ENCODE data around the gene LOX. TPM values are rescaled to one million over a fixed set of nuclear protein-coding genes. Genes with fewer than 3 reads are reported as not detected.

The LOX gene
- total RNA-seq (10 to 100 TPM in 2 of 4 donors, 1 to 10 TPM in 2; 6.8 to 21.6 (median 10.3) TPM), polyA plus RNA-seq (1 to 10 TPM in 2 of 3 donors, not detected in 1; 1.8 to 2.3 TPM)

GRCh38 chr5:122078116-122079110, at the start of gene LOX:
Gene LOX (minus strand): TSS chr5:122078259. CDS start chr5:122077985, 274 bp downstream.
- intact Hi-C loops (cut with DNase I): loop anchor here (5.0 kb wide), 1 partner anchor 116 kb away; the partner anchor contains the start of gene SRFBP1
- WGBS, 2 donors: 2 to 3% methylated on average over 35 of the region's 35 CpGs
- no peaks in the 10 kb centered on the region for H3K9me3 ChIP-seq
- H3K4me3 ChIP-seq: peak within 1 kb of the TSS; percentile 45 to 70 (median 54)
- peak within 1 kb of the TSS; percentile 63 to 83 (median 73) for H3K27ac ChIP-seq
- H3K27me3 ChIP-seq: peaks cover 0 to 3% (median 0%) of the 10 kb centered on the region in 3 donors
- no peaks in the 10 kb centered on the region for H3K36me3 ChIP-seq
- peaks cover 0 to 25% (median 16%) of the 10 kb centered on the region in 4 donors for H3K4me1 ChIP-seq
- DNase-seq: peak; percentile 95
- TF ChIP-seq EP300 (IDR thresholded peaks at IDR 0.05): peak in 1 of 4 donors; percentile 8
- no peak for TF ChIP-seq CTCF (IDR thresholded peaks at IDR 0.05)
- peak in 1 of 2 donors; percentile 9 for TF ChIP-seq POLR2A (IDR thresholded peaks at IDR 0.05)
- TF ChIP-seq POLR2AphosphoS5 (IDR thresholded peaks at IDR 0.05): peak in 3 of 4 donors; percentile 35 to 66 (median 59)

GRCh38 chr5:122126756-122127321, 48.8 kb upstream of the LOX start:
- Histone ChIP-seq H3K4me3 (peak overlapping the region in 2 of 4 donors; percentile 2 to 15), H3K27ac (peak overlapping the region; percentile 55 to 78 (median 76)), H3K27me3 (no peaks in the 10 kb centered on the region), H3K9me3 (no peaks in the 10 kb centered on the region), H3K4me1 (peaks cover 0 to 61% (median 31%) of the 10 kb centered on the region in 4 donors), H3K36me3 (no peaks in the 10 kb centered on the region)
- DNase-seq: peak; percentile 62
- WGBS, 2 donors: 70 to 81% methylated on average over 10 of the region's 10 CpGs
- TF ChIP-seq EP300 (IDR thresholded peaks at IDR 0.05) (no peak), POLR2AphosphoS5 (IDR thresholded peaks at IDR 0.05) (peak in 3 of 4 donors; percentile 33 to 42 (median 33)), POLR2A (IDR thresholded peaks at IDR 0.05) (no peak)
- intact Hi-C loops (cut with DNase I): no loop called here

- H3K27me3 ChIP-seq: no peaks in the 10 kb centered on the region
- peaks cover 0 to 61% (median 31%) of the 10 kb centered on the region in 4 donors for H3K4me1 ChIP-seq
- 50 to 75% methylated on average over 2 of the region's 2 CpGs for WGBS, 2 donors
- H3K9me3 ChIP-seq: no peaks in the 10 kb centered on the region
- no peak for DNase-seq
- peak overlapping the region; percentile 55 to 78 (median 76) for H3K27ac ChIP-seq
- intact Hi-C loops (cut with DNase I): no loop called here
- no peak for TF ChIP-seq POLR2A (IDR thresholded peaks at IDR 0.05)
- no peak for TF ChIP-seq CTCF (IDR thresholded peaks at IDR 0.05)
- TF ChIP-seq EP300 (IDR thresholded peaks at IDR 0.05): no peak
- no peaks in the 10 kb centered on the region for H3K36me3 ChIP-seq
- peak overlapping the region in 1 of 4 donors; percentile 2 for H3K4me3 ChIP-seq
These were observed 48.2 kb upstream of the LOX start for GRCh38 chr5:122126177-122126755.

- H3K4me3 ChIP-seq: no peak overlapping the region
- H3K9me3 ChIP-seq: no peaks in the 10 kb centered on the region
- H3K4me1 ChIP-seq: peaks cover 0 to 54% (median 29%) of the 10 kb centered on the region in 4 donors
- no peaks in the 10 kb centered on the region for H3K36me3 ChIP-seq
- 89 to 90% methylated on average over 2 of the region's 2 CpGs for WGBS, 2 donors
- no peak for DNase-seq
- no peaks in the 10 kb centered on the region for H3K27me3 ChIP-seq
- TF ChIP-seq CTCF (IDR thresholded peaks at IDR 0.05): no peak
- no peak for TF ChIP-seq EP300 (IDR thresholded peaks at IDR 0.05)
- no peak for TF ChIP-seq POLR2AphosphoS5 (IDR thresholded peaks at IDR 0.05)
- TF ChIP-seq POLR2A (IDR thresholded peaks at IDR 0.05): no peak
- intact Hi-C loops (cut with DNase I): no loop called here
- H3K27ac ChIP-seq: no peak overlapping the region
These were observed 46.7 kb upstream of the LOX start for GRCh38 chr5:122124766-122125165.
